MM.1S (cell line): ENCODE results near the gene RSU1.

Experiments used
- CTCF ChIP-seq: fragments of 300-600 bp; sonication (generic); IDR thresholded peaks from 2 replicates; pipeline ENCODE4 v1.5.1; 2016; ENCODE audit warnings: antibody characterized with exemption, low read length, mixed read lengths
- EZH2 ChIP-seq: fragments of 300-600 bp; sonication (generic); optimal IDR thresholded peaks from 2 replicates; pipeline ENCODE3; 2017; ENCODE audit warnings: low read depth, mild to moderate bottlenecking, antibody characterized with exemption, low read length, mixed read lengths

- TF ChIP-seq CTCF (peak; percentile 52), EZH2 (no peak)
These were observed 272.0 kb downstream of the RSU1 start for GRCh38 chr10:16545116-16545736.
